Erythroblast (primary cell): ENCODE results near the gene NUP50.
A peak's percentile ranks its signal among the peaks of the same experiment; 100 is the strongest.

Experiments used
- DNase-seq, 2 experiments: peaks; one replicate each; lab custom pipeline; 2025; lab: John Stamatoyannopoulos, UW
- GATA1 ChIP-seq: IDR thresholded peaks from 2 replicates; pipeline ENCODE4 v1.6.1; 2011; ENCODE audit warnings: low read depth, mild to moderate bottlenecking, control low read depth, low read length, moderate library complexity
- POLR2A ChIP-seq: IDR thresholded peaks from 2 replicates; pipeline ENCODE4 v1.6.1; 2011; ENCODE audit warnings: mild to moderate bottlenecking, low read length

The NUP50 gene

GRCh38 chr22:45204241-45204640 is 40.5 kb downstream of the NUP50 start:
- no peak for DNase-seq
- TF ChIP-seq GATA1 (no peak), POLR2A (no peak)

GRCh38 chr22:45204819-45205218 is 41.1 kb downstream of the NUP50 start:
- no peak for DNase-seq
- TF ChIP-seq GATA1 (no peak), POLR2A (no peak)

GRCh38 chr22:45205276-45205925 is 41.7 kb downstream of the NUP50 start:
- no peak for DNase-seq
- TF ChIP-seq POLR2A = no peak
- no peak for TF ChIP-seq GATA1

GRCh38 chr22:45206233-45206632 is 42.5 kb downstream of the NUP50 start:
- no peak for DNase-seq
- no peak for TF ChIP-seq POLR2A
- no peak for TF ChIP-seq GATA1

- TF ChIP-seq GATA1 = no peak
- TF ChIP-seq POLR2A = no peak
- DNase-seq = no peak
Measured at GRCh38 chr22:45207533-45207932, 43.8 kb downstream of the NUP50 start.

GRCh38 chr22:45207981-45208664 is 44.4 kb downstream of the NUP50 start:
- DNase-seq = peak in 1 of 2 experiments; percentile 18
- TF ChIP-seq POLR2A (no peak), GATA1 (no peak)

- no peak for DNase-seq
- TF ChIP-seq GATA1 (no peak), POLR2A (no peak)
Measured at GRCh38 chr22:45208696-45208992, 44.9 kb downstream of the NUP50 start.

- DNase-seq = peak; percentile 75 to 79
Measured at GRCh38 chr22:45208993-45209838, 45.5 kb downstream of the NUP50 start.

GRCh38 chr22:45210174-45210573 is 46.4 kb downstream of the NUP50 start:
- no peak for DNase-seq
- TF ChIP-seq GATA1 (no peak), POLR2A (no peak)

More at GRCh38 chr22:45208993-45209838, 45.5 kb downstream of the NUP50 start:
- TF ChIP-seq GATA1 (no peak), POLR2A (no peak)

GRCh38 chr22:45210577-45210976 is 46.9 kb downstream of the NUP50 start:
- no peak for DNase-seq
- TF ChIP-seq GATA1 = no peak
- TF ChIP-seq POLR2A = no peak

GRCh38 chr22:45210991-45211390 is 47.3 kb downstream of the NUP50 start:
- TF ChIP-seq POLR2A (no peak), GATA1 (no peak)
- DNase-seq = no peak

- no peak for DNase-seq
- TF ChIP-seq POLR2A = no peak
- TF ChIP-seq GATA1 = no peak
Measured at GRCh38 chr22:45211435-45211834, 47.7 kb downstream of the NUP50 start.

GRCh38 chr22:45211848-45212247 is 48.1 kb downstream of the NUP50 start:
- TF ChIP-seq GATA1 (no peak), POLR2A (no peak)
- no peak for DNase-seq

GRCh38 chr22:45212306-45212709 is 48.6 kb downstream of the NUP50 start:
- TF ChIP-seq GATA1 (no peak), POLR2A (no peak)

More at GRCh38 chr22:45212306-45212709, 48.6 kb downstream of the NUP50 start:
- no peak for DNase-seq
